Fibroblast of mammary gland (primary cell): ENCODE results near the gene HSPA12B.

ENCODE experiments used
- DNase-seq: peaks from one replicate; pipeline ENCODE4 v3.0.0-alpha.2; 2010; ENCODE audit warnings: low read depth
- H3K4me3 ChIP-seq: 2 replicates; pipeline ENCODE4 v1.5.1; 2011; ENCODE audit warnings: low read depth, mild to moderate bottlenecking, low read length, moderate library complexity; ENCODE audit not compliant: control insufficient read depth
- TF ChIP-seq, protein P1 (sequence below): conservative IDR thresholded peaks from 2 replicates; pipeline ENCODE4 v1.5.1; 2011; ENCODE audit warnings: low read depth, low read length, inconsistent platforms; ENCODE audit not compliant: control insufficient read depth, insufficient read depth

The HSPA12B gene

GRCh38 chr20:3739926-3740451, 7.5 kb downstream of the HSPA12B start:
- DNase-seq, result no peak
- no peak overlapping the region for H3K4me3 ChIP-seq
- TF ChIP-seq, protein P1, sequence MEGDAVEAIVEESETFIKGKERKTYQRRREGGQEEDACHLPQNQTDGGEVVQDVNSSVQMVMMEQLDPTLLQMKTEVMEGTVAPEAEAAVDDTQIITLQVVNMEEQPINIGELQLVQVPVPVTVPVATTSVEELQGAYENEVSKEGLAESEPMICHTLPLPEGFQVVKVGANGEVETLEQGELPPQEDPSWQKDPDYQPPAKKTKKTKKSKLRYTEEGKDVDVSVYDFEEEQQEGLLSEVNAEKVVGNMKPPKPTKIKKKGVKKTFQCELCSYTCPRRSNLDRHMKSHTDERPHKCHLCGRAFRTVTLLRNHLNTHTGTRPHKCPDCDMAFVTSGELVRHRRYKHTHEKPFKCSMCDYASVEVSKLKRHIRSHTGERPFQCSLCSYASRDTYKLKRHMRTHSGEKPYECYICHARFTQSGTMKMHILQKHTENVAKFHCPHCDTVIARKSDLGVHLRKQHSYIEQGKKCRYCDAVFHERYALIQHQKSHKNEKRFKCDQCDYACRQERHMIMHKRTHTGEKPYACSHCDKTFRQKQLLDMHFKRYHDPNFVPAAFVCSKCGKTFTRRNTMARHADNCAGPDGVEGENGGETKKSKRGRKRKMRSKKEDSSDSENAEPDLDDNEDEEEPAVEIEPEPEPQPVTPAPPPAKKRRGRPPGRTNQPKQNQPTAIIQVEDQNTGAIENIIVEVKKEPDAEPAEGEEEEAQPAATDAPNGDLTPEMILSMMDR, result no peak

GRCh38 chr20:3740615-3741301, 8.3 kb downstream of the HSPA12B start:
- TF ChIP-seq, protein P1, result no peak
- H3K4me3 ChIP-seq, result no peak overlapping the region
- no peak for DNase-seq

GRCh38 chr20:3741836-3742458, 9.5 kb downstream of the HSPA12B start:
- no peak for DNase-seq
- no peak overlapping the region for H3K4me3 ChIP-seq
- TF ChIP-seq, protein P1, result no peak

GRCh38 chr20:3743251-3743650, 10.8 kb downstream of the HSPA12B start:
- no peak overlapping the region for H3K4me3 ChIP-seq
- DNase-seq, result no peak

GRCh38 chr20:3744037-3744436, 11.6 kb downstream of the HSPA12B start:
- no peak overlapping the region for H3K4me3 ChIP-seq
- TF ChIP-seq, protein P1, result no peak

More at GRCh38 chr20:3743251-3743650, 10.8 kb downstream of the HSPA12B start:
- TF ChIP-seq, protein P1, result no peak

GRCh38 chr20:3744806-3745685, 12.6 kb downstream of the HSPA12B start:
- H3K4me3 ChIP-seq, result no peak overlapping the region
- TF ChIP-seq, protein P1, result no peak
- DNase-seq, result peak; percentile 32

More at GRCh38 chr20:3744037-3744436, 11.6 kb downstream of the HSPA12B start:
- no peak for DNase-seq
